ENCODE measurements around the gene RAC2.
A peak's percentile ranks its signal among the peaks of the same experiment; 100 is the strongest.

Gene RAC2

DNA sequence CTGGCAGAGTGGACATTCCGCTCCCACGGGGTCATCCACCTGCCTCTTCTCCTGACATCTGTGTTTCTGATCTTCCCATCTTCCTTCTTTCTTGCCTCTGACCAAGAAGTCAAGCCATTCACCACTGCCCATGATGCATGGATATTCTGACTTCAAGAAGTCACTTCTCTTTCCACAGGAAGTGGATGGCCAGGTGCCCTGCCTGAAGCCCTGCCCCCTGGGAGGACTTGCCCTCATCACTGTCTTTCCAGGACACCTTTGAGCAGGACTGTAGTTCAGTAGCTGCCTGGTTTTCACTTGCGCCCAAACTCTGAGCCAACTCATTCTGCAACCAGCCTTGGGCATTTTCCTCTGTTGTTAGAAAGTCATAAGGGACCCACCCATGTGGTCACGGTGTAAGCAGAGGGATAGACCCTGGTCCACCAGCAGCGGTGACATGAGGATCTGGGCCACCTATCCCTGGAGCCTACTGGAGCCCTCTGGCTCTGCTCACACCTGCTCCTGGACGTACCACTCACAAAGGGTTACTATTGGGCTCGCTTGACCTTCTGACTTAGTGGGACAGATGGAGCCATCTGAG lies 45.2 kb upstream of the RAC2 start:
- no peak for DNase-seq
- TF ChIP-seq, protein P1, sequence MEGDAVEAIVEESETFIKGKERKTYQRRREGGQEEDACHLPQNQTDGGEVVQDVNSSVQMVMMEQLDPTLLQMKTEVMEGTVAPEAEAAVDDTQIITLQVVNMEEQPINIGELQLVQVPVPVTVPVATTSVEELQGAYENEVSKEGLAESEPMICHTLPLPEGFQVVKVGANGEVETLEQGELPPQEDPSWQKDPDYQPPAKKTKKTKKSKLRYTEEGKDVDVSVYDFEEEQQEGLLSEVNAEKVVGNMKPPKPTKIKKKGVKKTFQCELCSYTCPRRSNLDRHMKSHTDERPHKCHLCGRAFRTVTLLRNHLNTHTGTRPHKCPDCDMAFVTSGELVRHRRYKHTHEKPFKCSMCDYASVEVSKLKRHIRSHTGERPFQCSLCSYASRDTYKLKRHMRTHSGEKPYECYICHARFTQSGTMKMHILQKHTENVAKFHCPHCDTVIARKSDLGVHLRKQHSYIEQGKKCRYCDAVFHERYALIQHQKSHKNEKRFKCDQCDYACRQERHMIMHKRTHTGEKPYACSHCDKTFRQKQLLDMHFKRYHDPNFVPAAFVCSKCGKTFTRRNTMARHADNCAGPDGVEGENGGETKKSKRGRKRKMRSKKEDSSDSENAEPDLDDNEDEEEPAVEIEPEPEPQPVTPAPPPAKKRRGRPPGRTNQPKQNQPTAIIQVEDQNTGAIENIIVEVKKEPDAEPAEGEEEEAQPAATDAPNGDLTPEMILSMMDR (IDR thresholded peaks at IDR 0.05): no peak
- Histone ChIP-seq H3K4me3 (no peak overlapping the region), H3K27ac (no peak overlapping the region), H3K27me3 (peaks cover 0 to 50% of the 10 kb centered on the region in 2 donors), H3K4me1 (no peaks in the 10 kb centered on the region), H3K9me3 (no peaks in the 10 kb centered on the region), H3K36me3 (no peaks in the 10 kb centered on the region)
- intact Hi-C loops (cut with DNase I; ENCODE audit: low total_unique reads): no loop called here

DNA sequence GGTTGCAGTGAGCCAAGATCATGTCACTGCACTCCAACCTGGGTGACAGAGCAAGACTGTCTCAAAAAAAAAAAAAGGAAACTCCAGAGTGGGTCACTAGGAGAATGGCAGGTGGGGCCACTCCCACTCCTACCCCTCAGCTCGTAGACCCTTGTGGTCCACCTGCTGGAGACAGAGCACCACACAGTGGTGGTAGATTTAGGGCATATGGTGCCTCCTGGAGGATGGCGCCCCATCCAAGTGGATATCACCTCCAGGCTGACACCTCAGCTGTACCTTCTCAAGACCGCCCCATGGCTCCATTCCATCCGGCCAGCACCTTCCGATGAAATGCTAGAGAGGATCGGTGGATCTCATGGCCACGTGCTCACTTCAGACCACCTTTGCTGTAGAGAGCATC lies 44.5 kb upstream of the RAC2 start:
- Histone ChIP-seq H3K4me1 (no peaks in the 10 kb centered on the region), H3K27ac (no peak overlapping the region), H3K27me3 (peaks cover 0 to 51% of the 10 kb centered on the region in 2 donors), H3K36me3 (no peaks in the 10 kb centered on the region), H3K4me3 (no peak overlapping the region), H3K9me3 (no peaks in the 10 kb centered on the region)
- no peak for DNase-seq
- TF ChIP-seq, protein P1 (IDR thresholded peaks at IDR 0.05): no peak
- intact Hi-C loops (cut with DNase I; ENCODE audit: low total_unique reads): no loop called here

DNA sequence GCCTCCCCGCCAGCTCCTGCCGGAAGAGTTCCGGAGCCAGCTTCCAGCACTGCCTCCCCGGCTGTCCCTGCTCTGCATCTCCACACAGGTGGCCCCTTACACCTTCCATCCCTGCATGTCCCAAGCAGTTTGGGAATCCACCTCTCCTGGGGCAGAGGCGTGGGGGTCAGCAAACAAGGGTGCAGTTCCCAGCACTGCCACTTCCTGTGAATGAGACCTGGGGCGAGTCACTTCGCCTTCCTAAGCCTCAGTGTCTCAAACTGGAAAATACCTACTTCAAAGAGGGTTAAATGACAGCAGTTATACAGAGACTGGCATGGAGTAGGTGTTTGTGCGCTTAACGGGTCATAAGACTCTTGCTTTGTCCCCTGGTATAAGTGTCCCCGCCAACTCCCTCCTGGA lies 43.5 kb upstream of the RAC2 start:
- TF ChIP-seq, protein P1 (IDR thresholded peaks at IDR 0.05): no peak
- H3K4me1 ChIP-seq: no peaks in the 10 kb centered on the region
- no peaks in the 10 kb centered on the region for H3K36me3 ChIP-seq
- no peak for DNase-seq
- H3K4me3 ChIP-seq: no peak overlapping the region
- no peak overlapping the region for H3K27ac ChIP-seq
- intact Hi-C loops (cut with DNase I; ENCODE audit: low total_unique reads): no loop called here
- H3K27me3 ChIP-seq: peaks cover 0 to 50% of the 10 kb centered on the region in 2 donors
- no peaks in the 10 kb centered on the region for H3K9me3 ChIP-seq

DNA sequence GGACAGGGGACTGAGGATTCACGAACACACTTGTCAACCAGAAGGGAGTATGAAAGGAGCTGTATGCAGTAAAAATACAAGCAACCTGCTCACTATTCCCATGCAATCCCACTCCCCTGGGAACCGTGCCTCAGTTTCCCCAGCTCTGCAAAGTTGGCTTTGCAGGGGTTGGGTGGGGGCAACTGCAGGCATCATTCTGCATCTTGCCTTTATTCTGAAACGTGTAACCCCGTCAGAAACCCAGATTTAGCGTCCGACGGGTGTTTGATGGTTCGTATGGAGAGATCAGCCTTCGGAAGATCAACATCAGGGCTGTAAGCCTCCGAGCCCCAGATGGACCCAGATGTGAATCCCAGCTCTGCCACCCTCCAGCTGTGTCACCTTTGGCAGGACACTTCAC lies 41.9 kb upstream of the RAC2 start:
- DNase-seq: no peak
- H3K9me3 ChIP-seq: no peaks in the 10 kb centered on the region
- no peaks in the 10 kb centered on the region for H3K4me1 ChIP-seq
- intact Hi-C loops (cut with DNase I; ENCODE audit: low total_unique reads): no loop called here
- no peak overlapping the region for H3K27ac ChIP-seq
- peaks cover 0 to 57% of the 10 kb centered on the region in 2 donors for H3K27me3 ChIP-seq
- no peaks in the 10 kb centered on the region for H3K36me3 ChIP-seq
- TF ChIP-seq, protein P1 (IDR thresholded peaks at IDR 0.05): no peak
- no peak overlapping the region for H3K4me3 ChIP-seq

DNA sequence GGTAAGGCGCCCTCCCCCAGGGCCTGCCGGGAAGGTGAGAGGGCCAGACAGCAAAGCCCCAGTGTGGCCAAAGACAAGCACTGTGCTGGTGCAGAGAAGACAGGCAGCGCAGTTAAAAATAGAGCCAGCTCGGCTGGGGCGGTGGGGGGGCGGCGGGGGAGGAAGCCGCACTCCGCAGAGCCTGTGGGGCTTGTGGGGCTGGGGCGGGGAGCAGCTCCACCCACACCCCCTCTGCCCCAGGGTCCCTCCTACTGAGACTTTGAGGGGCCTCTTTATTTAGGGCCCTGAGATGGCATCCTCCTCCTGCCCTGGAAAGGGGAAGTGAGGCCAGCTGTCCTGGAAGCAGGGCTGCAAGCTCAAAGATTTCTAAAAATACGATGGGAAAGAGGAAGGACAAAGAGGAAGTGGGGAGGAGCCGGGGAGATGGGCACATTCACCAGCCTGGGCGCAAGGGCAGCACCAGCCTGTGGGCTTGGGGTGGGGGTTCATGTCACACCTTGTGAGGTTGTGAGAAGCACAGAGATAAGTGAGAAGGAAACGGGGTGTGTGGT lies 40.8 kb upstream of the RAC2 start:
- H3K9me3 ChIP-seq: no peaks in the 10 kb centered on the region
- peaks cover 0 to 68% of the 10 kb centered on the region in 2 donors for H3K27me3 ChIP-seq
- peak overlapping the region in 1 of 2 donors; percentile 35 for H3K4me3 ChIP-seq
- no peaks in the 10 kb centered on the region for H3K4me1 ChIP-seq
- no peak overlapping the region for H3K27ac ChIP-seq
- H3K36me3 ChIP-seq: no peaks in the 10 kb centered on the region
- peak; percentile 70 to 79 for DNase-seq
- TF ChIP-seq, protein P1 (IDR thresholded peaks at IDR 0.05): no peak
- intact Hi-C loops (cut with DNase I; ENCODE audit: low total_unique reads): no loop called here

Data from tibial artery (tissue), 4 donors.